Activated T-cell treated with anti-CD3 and anti-CD28 coated beads for 1 hour (primary cell): ENCODE results near the gene ACP4.
"Not testable (repeated sequence)": the region's sequence is repeated elsewhere in the genome, so short reads cannot be mapped to it uniquely, and the experiment has no call there.

Experiments used
- DNase-seq: peaks from one replicate; pipeline ENCODE4 v3.0.0-alpha.2; 2020; ENCODE audit warnings: low read depth

ACP4 gene

GRCh38 chr19:50777261-50777660 is 13.0 kb upstream of the ACP4 start:
- no peak for DNase-seq

- DNase-seq = no peak
Measured at GRCh38 chr19:50777830-50778303, 12.3 kb upstream of the ACP4 start.

GRCh38 chr19:50778906-50779430 is 11.2 kb upstream of the ACP4 start:
- no peak for DNase-seq

- no peak for DNase-seq
Measured at GRCh38 chr19:50779504-50780457, 10.4 kb upstream of the ACP4 start.

- DNase-seq = no peak
Measured at GRCh38 chr19:50780753-50781435, 9.3 kb upstream of the ACP4 start.

GRCh38 chr19:50783848-50784152 is 6.4 kb upstream of the ACP4 start:
- DNase-seq = not testable (repeated sequence)

GRCh38 chr19:50784710-50785109 is 5.5 kb upstream of the ACP4 start:
- DNase-seq = no peak

- DNase-seq = no peak
Measured at GRCh38 chr19:50785329-50785728, 4.9 kb upstream of the ACP4 start.

GRCh38 chr19:50790922-50791467 is 780 bp downstream of the ACP4 start:
- DNase-seq = no peak

- no peak for DNase-seq
Measured at GRCh38 chr19:50791594-50792271, 1.5 kb downstream of the ACP4 start.

GRCh38 chr19:50792272-50793250 is 2.3 kb downstream of the ACP4 start:
- no peak for DNase-seq

GRCh38 chr19:50793558-50794065 is 3.4 kb downstream of the ACP4 start:
- DNase-seq = no peak

- no peak for DNase-seq
Measured at GRCh38 chr19:50794074-50794875, 4.1 kb downstream of the ACP4 start.

- no peak for DNase-seq
Measured at GRCh38 chr19:50794876-50795663, 4.9 kb downstream of the ACP4 start.

GRCh38 chr19:50795664-50796073 is 5.5 kb downstream of the ACP4 start:
- no peak for DNase-seq

GRCh38 chr19:50796128-50796633 is 6.0 kb downstream of the ACP4 start:
- no peak for DNase-seq

GRCh38 chr19:50796634-50797428 is 6.6 kb downstream of the ACP4 start:
- no peak for DNase-seq

GRCh38 chr19:50797429-50797780 is 7.2 kb downstream of the ACP4 start:
- DNase-seq = no peak
